Kidney glomerular epithelial cell (primary cell): ENCODE measurements around the gene TSPY2.
"Not testable (repeated sequence)": the region's sequence is repeated elsewhere in the genome, so short reads cannot be mapped to it uniquely, and the experiment has no call there.

Source experiments
- DNase-seq: peaks from one replicate; lab custom pipeline; 2025; lab: John Stamatoyannopoulos, UW

Gene TSPY2

GRCh38 chrY:6245923-6246322, at the start of gene TSPY2:
Gene TSPY2 (plus strand): TSS chrY:6246223. CDS start chrY:6246269, 46 bp downstream.
- DNase-seq = not testable (repeated sequence)

- DNase-seq = not testable (repeated sequence)
Measured at GRCh38 chrY:6209565-6209964, 36.5 kb upstream of the TSPY2 start.

- DNase-seq = not testable (repeated sequence)
Measured at GRCh38 chrY:6217045-6217444, 29.0 kb upstream of the TSPY2 start.

- DNase-seq = not testable (repeated sequence)
Measured at GRCh38 chrY:6269839-6270238, 23.8 kb downstream of the TSPY2 start.
